ENCODE data around the gene ACTG1. TPM values are rescaled to one million over a fixed set of nuclear protein-coding genes. Genes with fewer than 3 reads are reported as not detected.

ACTG1 gene
- total RNA-seq, 1 experiment from 2014 or later = 3,247 TPM

- H3K4me1 ChIP-seq (ENCODE audit: insufficient read depth, low read length, poor library complexity, severe bottlenecking) = peaks cover 12% of the 10 kb centered on the region
- TF ChIP-seq EZH2 (IDR thresholded peaks at IDR 0.05; ENCODE audit: borderline replicate concordance, low read depth, low read length, poor library complexity, severe bottlenecking) (no peak), CTCF (conservative IDR thresholded peaks at IDR 0.05; ENCODE audit: low read depth, low read length) (no peak)
- BruUV-seq (replicated peaks) = no TSS peak
- no peaks in the 10 kb centered on the region for H3K9me3 ChIP-seq (ENCODE audit: low read depth, low read length, poor library complexity, severe bottlenecking)
- H3K36me3 ChIP-seq (ENCODE audit: insufficient read depth, low read length, poor library complexity, severe bottlenecking) = no peaks in the 10 kb centered on the region
- DNase-seq (ENCODE audit: low spot score) = no peak
- ChIA-PET POLR2A (ENCODE audit: low non-redundant PET) (no interaction called here), CTCF (no interaction called here)
- no peak overlapping the region for H3K27ac ChIP-seq (ENCODE audit: low read depth, low read length, poor library complexity, severe bottlenecking)
- intact Hi-C loops (cut with micrococcal nuclease; ENCODE audit: unreplicated experiment) = no loop called here
- H3K4me3 ChIP-seq (ENCODE audit: low read depth, low read length, poor library complexity, severe bottlenecking) = no peak overlapping the region
- H3K27me3 ChIP-seq (replicated peaks; ENCODE audit: insufficient read depth, low read depth, low read length, poor library complexity) = no peaks in the 10 kb centered on the region
Observed at GRCh38 chr17:81468770-81469121, 43.9 kb downstream of the ACTG1 start.

GRCh38 chr17:81468111-81468769, 44.4 kb downstream of the ACTG1 start:
- DNase-seq (ENCODE audit: low spot score) = no peak
- no peaks in the 10 kb centered on the region for H3K27me3 ChIP-seq (replicated peaks; ENCODE audit: insufficient read depth, low read depth, low read length, poor library complexity)
- peaks cover 1% of the 10 kb centered on the region for H3K36me3 ChIP-seq (ENCODE audit: insufficient read depth, low read length, poor library complexity, severe bottlenecking)
- H3K4me3 ChIP-seq (ENCODE audit: low read depth, low read length, poor library complexity, severe bottlenecking) = no peak overlapping the region
- BruUV-seq (replicated peaks) = no TSS peak
- H3K4me1 ChIP-seq (ENCODE audit: insufficient read depth, low read length, poor library complexity, severe bottlenecking) = peaks cover 12% of the 10 kb centered on the region
- TF ChIP-seq EZH2 (IDR thresholded peaks at IDR 0.05; ENCODE audit: borderline replicate concordance, low read depth, low read length, poor library complexity, severe bottlenecking) = no peak
- no peak for TF ChIP-seq CTCF (conservative IDR thresholded peaks at IDR 0.05; ENCODE audit: low read depth, low read length)
- ChIA-PET CTCF (no interaction called here), POLR2A (ENCODE audit: low non-redundant PET) (no interaction called here)
- intact Hi-C loops (cut with micrococcal nuclease; ENCODE audit: unreplicated experiment) = no loop called here
- no peaks in the 10 kb centered on the region for H3K9me3 ChIP-seq (ENCODE audit: low read depth, low read length, poor library complexity, severe bottlenecking)
- H3K27ac ChIP-seq (ENCODE audit: low read depth, low read length, poor library complexity, severe bottlenecking) = no peak overlapping the region

GRCh38 chr17:81466564-81467472, 45.8 kb downstream of the ACTG1 start:
- no peak overlapping the region for H3K4me3 ChIP-seq (ENCODE audit: low read depth, low read length, poor library complexity, severe bottlenecking)
- no peak for TF ChIP-seq CTCF (conservative IDR thresholded peaks at IDR 0.05; ENCODE audit: low read depth, low read length)
- no peak for TF ChIP-seq EZH2 (IDR thresholded peaks at IDR 0.05; ENCODE audit: borderline replicate concordance, low read depth, low read length, poor library complexity, severe bottlenecking)
- intact Hi-C loops (cut with micrococcal nuclease; ENCODE audit: unreplicated experiment) = no loop called here
- peaks cover 14% of the 10 kb centered on the region for H3K36me3 ChIP-seq (ENCODE audit: insufficient read depth, low read length, poor library complexity, severe bottlenecking)
- ChIA-PET CTCF (no interaction called here), POLR2A (ENCODE audit: low non-redundant PET) (no interaction called here)
- H3K27me3 ChIP-seq (replicated peaks; ENCODE audit: insufficient read depth, low read depth, low read length, poor library complexity) = no peaks in the 10 kb centered on the region
- no peak for DNase-seq (ENCODE audit: low spot score)
- peaks cover 6% of the 10 kb centered on the region for H3K4me1 ChIP-seq (ENCODE audit: insufficient read depth, low read length, poor library complexity, severe bottlenecking)
- H3K9me3 ChIP-seq (ENCODE audit: low read depth, low read length, poor library complexity, severe bottlenecking) = no peaks in the 10 kb centered on the region
- H3K27ac ChIP-seq (ENCODE audit: low read depth, low read length, poor library complexity, severe bottlenecking) = no peak overlapping the region
- BruUV-seq (replicated peaks) = no TSS peak
